NCI-H1092 treated with DMSO at 0.1 percent for 48 hours (cell line): ENCODE measurements around the gene SKIDA1.
A peak's percentile ranks its signal among the peaks of the same experiment; 100 is the strongest.
"Not testable (repeated sequence)": the region's sequence is repeated elsewhere in the genome, so short reads cannot be mapped to it uniquely, and the experiment has no call there.

Experiments
- DNase-seq: peaks from one replicate; lab custom pipeline; 2025; lab: John Stamatoyannopoulos, UW

The SKIDA1 gene

GRCh38 chr10:21525367-21526187 lies at the start of gene SKIDA1:
Gene SKIDA1, minus strand, starts transcription at chr10:21525682. Its CDS starts 7,860 bp downstream, at chr10:21517822.
- peak; percentile 90 for DNase-seq

- not testable (repeated sequence) for DNase-seq
These were observed 49.0 kb upstream of the SKIDA1 start for GRCh38 chr10:21574514-21574913.

GRCh38 chr10:21572578-21572977 lies 47.1 kb upstream of the SKIDA1 start:
- DNase-seq: no peak

- DNase-seq: no peak
These were observed 45.5 kb upstream of the SKIDA1 start for GRCh38 chr10:21570761-21571521.

- DNase-seq: not testable (repeated sequence)
These were observed 33.5 kb upstream of the SKIDA1 start for GRCh38 chr10:21558984-21559383.

- no peak for DNase-seq
These were observed 31.0 kb upstream of the SKIDA1 start for GRCh38 chr10:21556527-21556926.

- no peak for DNase-seq
These were observed 27.2 kb upstream of the SKIDA1 start for GRCh38 chr10:21552638-21553037.

GRCh38 chr10:21547246-21547645 lies 21.8 kb upstream of the SKIDA1 start:
- no peak for DNase-seq

- DNase-seq: not testable (repeated sequence)
These were observed 15.2 kb upstream of the SKIDA1 start for GRCh38 chr10:21540701-21541100.

GRCh38 chr10:21536874-21537273 lies 11.4 kb upstream of the SKIDA1 start:
- DNase-seq: no peak

GRCh38 chr10:21535976-21536375 lies 10.5 kb upstream of the SKIDA1 start:
- not testable (repeated sequence) for DNase-seq

- DNase-seq: no peak
These were observed 10.0 kb upstream of the SKIDA1 start for GRCh38 chr10:21535494-21535965.

- peak; percentile 48 for DNase-seq
These were observed 9.4 kb upstream of the SKIDA1 start for GRCh38 chr10:21534604-21535493.

- DNase-seq: no peak
These were observed 8.8 kb upstream of the SKIDA1 start for GRCh38 chr10:21534280-21534586.

- peak; percentile 90 for DNase-seq
These were observed 8.2 kb upstream of the SKIDA1 start, which contains the start of gene MLLT10 for GRCh38 chr10:21533467-21534279. Gene MLLT10, plus strand, starts transcription at chr10:21534232. Its CDS starts 413 bp downstream, at chr10:21534645.

- DNase-seq: peak; percentile 63
These were observed 7.4 kb upstream of the SKIDA1 start for GRCh38 chr10:21532694-21533466.

- peak; percentile 61 for DNase-seq
These were observed 5.7 kb upstream of the SKIDA1 start for GRCh38 chr10:21531164-21531563.

- peak; percentile 63 for DNase-seq
These were observed 5.2 kb upstream of the SKIDA1 start for GRCh38 chr10:21530641-21531040.

- no peak for DNase-seq
These were observed 4.7 kb upstream of the SKIDA1 start for GRCh38 chr10:21530168-21530567.
